Measurements from ENCODE around the gene NCOA1.
"Not testable (repeated sequence)": the region's sequence is repeated elsewhere in the genome, so short reads cannot be mapped to it uniquely, and the experiment has no call there.

NCOA1 gene

DNA sequence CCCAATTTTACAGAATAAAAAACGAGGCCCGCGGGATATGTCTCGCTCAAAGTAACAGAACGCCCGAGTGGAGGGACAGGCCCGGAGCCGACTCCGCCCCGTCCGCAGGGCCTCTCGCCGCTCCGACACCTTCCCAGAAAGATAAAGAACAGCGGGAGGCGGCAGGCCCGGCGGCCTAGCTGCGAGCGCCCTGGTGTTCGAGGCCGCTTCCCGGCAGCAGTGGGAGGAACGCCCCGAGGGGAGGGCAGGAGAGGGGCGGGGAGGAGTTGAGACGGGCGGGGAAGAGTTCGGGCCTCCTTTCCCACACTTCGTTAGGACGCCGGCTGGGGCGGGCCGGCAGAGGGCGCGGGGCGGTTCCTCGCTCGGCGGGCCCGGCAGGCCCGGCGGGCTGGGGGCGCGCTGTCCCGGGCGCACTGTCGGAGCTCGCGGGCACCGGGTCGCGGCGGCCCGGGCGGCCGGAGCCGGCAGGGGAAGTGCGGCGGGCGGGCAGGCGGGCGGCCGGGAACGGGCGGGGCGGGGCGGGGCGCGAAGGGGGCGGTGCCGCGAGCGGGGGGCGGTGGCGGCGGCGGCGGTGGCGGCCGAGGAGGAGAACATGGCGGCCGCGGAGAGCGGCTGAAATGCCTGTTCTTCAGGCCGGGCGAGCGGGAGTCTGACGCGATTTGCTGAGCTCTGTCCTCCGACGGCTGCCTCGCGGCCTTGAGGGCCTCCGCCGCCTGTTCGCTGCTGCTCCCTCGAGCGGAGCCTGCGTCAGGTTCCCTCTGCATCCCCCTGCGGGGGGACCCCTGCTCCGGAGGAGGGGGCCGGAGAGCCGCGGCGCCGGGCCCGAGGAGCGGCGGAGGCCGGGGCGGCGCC is at the start of gene NCOA1:
Gene NCOA1 (plus strand): TSS at position 565 of the 852 bp plus-strand sequence. CDS start 167,424 bp downstream, outside the sequence.
- DNase-seq: peak; percentile 49

DNA sequence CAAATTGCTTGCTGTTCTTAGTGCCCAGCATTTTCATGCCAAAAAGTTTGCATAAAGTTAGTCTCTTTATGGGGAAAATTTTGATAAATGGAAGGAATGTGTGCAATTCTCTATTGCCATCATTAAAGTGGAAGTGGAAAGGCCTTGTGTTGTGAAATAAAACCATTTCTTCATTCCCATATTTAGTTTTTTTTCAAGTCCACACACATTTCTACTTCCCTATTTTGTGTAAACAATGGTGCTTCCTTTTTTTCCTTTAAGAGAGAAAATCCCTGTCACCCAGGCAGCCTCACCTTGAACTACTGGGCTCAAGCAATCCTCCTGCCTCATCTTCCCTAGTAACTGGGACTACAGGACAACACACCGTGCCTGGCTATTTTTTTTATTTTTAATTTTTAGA is 42.3 kb upstream of the NCOA1 start:
- no peak for DNase-seq

DNA sequence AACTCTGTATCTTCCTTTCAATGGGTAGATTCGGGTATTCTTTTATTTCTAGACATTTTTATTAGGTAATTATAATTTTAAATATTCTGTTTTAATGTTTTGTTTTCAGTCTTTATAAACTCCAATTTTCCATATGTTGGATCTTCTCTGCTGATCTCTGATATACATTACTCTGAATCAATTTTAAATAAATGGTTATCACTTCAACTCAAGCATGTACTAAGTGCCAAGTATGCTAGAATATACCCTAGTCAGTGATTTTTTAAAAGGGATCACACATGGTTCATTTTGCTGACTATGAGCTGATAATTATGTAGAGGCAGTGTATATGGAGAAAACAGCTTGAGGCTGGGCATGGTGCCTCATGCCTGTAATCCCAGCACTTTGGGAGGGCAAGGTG is 41.7 kb upstream of the NCOA1 start:
- no peak for DNase-seq

DNA sequence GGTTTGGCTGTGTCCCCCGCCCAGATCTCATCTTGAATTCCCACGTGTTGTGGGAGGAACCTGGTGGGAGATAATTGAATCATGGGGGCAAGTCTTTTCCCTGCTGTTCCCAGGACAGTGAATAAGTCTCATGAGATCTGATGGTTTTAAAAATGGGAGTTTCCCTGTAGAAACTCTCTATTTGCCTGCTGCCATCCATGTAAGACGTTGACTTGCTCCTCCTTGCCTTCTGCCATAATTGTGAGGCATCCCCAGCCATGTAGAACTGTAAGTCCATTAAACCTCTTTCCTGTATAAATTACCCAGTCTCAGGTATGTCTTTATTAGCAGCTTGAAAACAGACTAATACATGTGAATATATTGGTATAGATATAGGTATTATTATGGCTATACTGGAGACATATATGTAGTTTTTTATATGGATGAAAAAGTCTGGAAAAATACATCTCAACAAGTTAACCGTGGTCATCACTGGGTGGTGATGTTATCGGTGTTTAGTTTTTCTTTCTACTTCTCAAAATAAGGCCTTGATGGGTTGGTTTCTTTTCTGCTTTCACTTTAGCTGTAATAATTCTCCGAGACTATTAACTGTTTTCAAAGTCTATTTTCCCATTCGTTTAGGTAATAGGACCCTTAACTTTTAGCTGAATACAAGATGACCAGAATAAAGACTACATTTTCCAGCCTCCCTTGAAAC is 39.1 kb upstream of the NCOA1 start:
- DNase-seq: no peak

DNA sequence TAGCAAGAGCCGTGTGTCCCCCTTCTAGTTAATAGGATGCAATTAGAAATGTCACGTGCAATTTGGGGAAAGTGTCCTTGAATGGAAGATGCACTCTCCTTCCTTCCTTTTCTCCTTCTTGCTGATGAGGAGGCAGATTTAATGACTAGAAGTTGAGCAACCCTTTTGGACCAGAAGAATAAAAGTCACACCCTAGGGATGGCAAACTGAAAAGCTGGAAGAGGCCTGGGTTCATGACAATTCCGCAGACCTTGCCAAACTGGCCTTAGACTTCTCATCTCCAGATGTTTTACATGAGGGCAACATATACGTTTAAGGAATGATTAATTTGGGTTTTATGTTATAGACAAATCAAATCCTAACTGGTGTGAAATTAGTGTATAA is 38.6 kb upstream of the NCOA1 start:
- no peak for DNase-seq

DNA sequence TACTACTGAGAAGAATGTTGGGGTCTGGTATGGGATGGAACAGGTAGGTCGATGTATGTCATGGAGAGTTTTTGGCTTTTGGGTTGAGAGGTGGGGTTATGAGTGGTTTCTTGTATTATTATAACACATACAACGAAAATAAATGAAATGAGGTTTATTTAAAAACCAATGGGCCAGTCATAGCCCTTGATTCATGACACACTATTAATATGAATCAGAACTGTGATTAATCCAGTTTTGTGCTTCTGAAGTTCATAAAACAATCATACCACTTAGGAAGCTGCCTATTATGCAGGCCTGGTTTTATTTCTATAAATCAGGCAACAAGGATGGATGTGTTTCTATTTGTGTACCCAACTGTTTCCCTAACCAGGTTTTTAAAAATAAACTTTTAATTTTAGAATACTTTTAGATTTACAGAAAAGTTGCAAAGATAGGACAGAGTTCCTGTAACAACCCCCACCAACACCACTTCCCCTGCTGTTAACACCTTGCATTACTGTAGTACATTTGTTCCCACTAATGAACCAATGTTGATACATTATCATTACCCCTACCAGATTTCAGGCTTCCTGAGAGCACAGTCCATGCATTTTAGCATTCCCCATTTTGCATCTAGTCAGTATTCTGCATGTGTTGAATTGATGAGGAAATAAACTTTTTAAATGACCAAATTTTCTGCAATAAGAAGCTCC is 37.5 kb upstream of the NCOA1 start:
- no peak for DNase-seq

DNA sequence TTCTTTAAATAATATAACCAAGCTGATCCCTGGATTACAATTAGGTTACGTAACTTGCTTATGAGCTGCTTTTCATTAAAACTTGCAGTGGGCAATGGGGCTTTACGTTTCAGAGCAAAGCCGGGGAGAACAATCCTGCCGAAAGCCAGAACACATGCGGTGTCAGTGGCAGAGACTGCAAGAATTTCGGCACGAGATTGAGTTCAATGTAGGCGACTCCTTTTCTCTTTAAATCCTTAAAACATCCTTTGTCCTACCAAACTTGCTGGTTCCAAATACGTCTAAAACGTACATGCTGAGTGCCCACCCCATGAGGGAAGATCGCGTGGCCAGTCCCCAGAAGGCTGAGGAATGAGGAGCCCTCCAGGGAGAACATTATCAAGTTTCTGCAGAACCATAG is 36.8 kb upstream of the NCOA1 start:
- no peak for DNase-seq

DNA sequence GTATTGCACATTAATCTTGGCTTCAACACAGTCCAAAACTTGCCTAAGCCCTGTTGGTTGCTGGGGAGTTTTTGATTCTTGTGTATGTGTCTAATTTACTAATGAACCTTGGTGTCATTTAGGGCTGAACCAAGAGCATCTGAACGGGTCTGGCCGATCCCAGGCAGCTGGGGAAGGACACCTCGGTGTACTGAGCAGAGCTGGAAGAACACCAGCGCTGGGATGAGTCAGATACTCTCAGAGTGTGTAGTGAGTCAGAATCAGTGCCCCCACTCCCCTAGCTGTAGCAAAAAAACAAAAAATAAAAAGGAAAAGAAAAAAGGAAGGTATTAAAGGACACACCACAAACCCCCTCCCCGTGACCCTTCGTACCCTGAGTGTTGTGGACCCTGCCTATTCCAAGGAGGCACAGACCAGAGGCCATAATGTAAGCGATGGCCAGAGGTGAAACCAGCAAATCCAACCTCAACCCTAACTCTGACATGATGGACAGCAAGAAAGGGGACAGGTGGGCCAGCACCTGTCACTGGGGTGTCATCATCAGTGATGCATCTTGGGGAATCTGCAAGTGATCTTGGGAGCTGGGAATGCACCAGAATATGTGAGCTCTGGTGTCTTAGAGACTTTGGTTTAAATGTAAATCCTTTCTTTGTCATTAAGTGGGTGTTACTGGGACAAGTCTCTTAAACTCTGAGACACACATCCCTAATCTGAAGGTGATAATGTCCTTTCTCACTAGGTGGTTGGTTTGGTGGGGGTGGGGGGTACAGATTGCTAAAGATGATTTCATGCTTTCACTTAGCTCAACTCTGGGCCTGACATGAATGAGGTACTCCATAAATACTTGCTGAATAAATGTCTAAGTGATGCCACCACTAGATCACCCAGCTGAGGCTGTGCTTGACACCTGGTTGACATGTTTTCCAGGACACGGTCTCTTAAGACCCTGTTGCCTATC is 34.2 kb upstream of the NCOA1 start:
- no peak for DNase-seq

DNA sequence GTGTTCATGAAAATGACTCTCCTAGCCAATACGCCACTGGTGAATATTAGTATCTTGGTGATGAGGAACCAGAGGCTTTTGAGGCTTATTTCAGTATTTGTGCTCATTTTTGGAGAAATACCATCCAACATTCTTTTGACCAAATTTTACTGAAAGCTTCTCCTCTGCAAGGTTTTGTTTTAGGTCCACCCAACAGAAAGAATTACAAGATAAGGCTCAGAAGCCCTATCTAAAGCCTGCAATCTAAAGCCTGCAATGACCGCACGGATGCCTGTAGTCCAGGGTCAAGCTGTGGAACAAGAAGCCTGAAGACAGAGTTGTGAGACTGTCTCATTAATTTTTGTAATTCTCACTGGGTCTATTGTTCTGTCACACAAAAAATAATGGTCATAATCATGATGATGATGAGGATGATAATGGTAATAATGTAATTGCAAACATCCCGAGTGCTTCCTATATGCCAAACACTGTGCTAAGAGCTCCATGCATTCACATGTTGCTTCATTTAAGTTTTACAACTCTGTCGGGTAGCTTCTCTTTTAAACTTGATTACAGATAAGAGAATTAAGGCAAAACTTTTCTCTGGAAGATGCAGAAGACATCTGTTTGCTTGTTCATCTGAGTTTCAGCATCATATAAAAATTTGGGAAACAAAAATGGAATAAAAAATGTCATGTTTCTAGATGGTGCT is 33.2 kb upstream of the NCOA1 start:
- no peak for DNase-seq

DNA sequence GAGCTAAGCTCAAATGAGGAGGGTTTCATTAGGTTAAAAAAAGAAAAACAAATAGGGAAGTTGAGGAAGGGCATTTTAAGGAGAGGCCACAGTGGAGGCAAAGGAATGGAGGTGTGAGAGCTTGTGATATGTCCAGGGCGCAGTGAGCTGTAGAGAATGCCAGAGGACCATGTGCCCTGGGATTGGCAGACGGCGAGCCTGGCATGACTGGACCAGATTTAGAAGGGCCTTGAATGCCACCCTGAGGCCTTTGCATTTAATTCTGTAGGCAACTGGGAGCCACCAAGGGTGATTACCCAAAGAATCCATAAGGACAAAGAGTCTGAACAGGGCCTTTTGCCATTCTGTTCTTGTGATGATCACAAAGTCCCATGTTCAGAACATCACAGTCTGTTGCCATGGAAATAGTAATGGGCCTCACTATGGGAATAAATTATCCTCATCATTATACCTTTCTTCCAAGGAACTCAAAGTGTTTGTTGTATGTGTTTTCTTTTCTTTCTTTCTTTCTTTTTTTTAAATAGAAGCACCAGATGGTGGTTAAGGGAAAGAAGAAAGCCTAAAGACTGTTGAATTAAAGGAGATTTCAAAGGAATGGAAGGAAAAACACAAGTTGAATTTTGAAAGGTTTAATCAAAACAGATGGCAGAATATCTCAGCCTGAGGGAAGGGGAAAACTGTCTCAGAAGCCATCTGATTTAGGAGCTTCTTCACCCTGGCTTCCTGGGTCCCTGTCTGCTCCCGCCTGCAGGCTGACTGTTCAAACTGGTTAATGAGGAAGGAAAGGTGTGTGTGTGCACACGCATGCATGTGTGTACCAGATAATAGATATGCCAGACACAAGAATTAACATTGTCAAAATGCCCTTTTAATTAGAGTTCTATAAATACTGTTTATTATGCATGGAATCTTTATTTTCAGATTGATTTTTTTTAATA is 31.6 kb upstream of the NCOA1 start:
- DNase-seq: no peak

DNA sequence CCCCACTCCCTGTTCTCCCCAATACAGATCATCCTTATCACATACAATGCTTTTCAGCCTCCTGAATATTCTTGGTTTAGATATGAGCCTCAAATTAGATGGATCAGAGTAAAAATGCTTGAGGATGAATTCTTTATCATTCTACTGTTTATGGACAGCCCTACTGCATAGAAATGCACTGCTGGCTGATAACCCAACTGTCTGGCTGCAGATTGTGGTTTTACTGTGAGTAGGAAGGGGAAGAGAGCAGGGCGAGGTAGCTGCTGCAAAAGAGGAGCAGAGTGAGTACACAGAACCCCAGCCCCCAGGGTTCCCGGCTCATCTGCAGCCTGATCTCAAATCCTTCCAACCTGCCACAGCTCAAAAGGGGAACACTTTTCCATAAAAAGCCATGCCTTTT is 29.4 kb upstream of the NCOA1 start:
- no peak for DNase-seq

DNA sequence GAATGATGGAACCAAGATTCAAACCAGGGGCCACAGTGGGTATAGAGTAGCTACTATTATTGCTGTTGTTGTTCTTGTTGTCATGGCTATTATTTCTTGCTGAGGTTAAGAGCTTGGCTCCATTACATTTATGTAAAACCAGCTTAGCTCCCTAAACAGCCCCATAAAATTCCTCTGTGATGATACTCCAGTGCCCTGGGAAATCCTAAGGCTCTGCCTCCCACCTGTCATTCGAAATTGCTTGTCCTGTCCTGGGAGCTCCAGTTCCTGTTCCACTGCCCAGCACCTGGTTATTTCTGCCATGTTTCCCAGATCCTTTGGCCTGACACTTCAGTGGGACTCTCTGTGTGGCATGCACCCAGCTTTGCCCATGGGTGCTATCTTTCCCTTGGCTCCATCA is 27.8 kb upstream of the NCOA1 start:
- DNase-seq: no peak

DNA sequence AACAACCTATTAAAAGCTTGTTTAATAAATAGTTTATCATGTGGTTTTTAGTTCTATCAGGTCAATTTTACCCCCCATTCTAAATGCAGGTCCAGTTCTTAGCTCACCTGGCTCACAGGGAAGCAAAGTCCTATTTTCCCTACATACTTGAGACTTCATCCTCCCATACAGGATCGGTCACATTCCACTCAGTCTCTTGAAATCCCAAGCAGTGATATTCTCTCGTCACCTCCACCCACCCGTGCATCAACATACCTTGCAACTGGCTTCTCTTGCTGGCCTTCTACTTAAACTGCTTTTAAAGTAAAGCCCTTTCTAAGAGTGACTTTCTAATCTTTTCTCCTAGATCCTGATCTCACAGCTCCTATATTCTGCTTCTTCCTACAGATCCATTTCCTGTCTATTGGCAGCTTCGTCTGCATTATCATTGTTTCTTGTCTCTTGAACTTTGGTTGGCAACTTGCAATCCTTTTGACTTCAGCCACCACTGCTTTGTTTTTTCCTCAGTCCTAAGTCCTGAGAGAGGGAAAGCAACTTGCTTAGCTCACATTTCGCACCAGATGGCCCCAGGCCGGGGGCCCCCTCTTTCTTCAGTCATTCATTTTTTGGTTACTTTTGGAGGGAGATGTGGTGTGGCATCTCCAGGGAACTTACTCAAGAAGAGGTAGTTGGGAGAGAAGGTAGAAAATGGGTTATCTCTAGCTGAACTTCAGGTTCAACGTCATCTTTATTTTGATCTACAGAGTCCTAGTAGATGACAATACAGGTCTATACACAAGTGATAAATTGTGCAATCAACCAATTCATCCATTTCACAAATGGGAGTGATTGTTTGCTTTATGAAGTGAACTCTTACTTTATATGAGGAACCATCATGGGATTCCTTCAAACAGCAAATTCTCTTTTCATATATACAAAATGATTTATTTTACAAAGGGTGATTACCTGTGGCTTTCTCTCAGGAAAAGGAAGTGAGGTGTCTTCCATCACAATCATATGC is 23.9 kb upstream of the NCOA1 start:
- no peak for DNase-seq

DNA sequence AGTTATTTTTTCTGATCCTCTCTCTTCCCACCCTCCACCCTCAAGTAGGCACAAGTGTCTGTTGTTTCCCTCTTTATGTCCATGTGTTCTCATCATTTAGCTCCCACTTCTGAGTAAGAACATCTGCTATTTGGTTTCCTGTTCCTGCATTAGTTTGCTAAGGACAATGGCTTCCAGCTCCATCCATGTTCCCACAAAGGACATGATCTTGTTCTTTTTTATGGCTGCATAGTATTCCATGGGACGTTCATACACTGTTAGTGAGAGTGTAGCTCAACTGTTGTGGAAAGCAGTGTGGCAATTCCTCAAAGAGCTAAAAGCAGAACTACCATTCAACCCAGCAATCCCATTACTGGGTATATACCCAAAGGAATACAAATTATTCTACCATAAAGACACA is 22.6 kb upstream of the NCOA1 start:
- not testable (repeated sequence) for DNase-seq

DNA sequence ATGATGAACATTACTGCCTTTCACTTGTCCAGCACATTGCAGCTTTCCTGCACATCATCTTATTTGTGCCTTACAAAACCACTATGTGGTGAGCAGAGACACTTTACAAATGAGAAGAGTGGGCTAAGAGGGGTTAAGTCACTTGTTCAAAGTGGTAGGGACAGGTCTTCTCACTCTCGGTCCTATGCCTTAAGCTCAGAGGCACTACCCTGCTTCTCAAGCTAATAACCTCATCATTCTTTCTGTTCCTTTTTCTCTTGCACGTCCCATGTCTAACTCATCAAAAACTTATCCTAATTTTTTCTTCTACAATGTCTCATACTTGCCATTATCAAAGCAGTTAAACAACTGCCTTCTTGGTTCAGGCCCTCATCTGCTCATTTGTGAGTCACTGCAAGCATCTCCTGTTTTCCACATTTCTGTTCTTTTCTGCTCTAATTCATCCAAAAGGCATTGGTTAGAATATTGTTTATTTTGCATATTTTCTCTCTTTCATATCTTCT is 21.9 kb upstream of the NCOA1 start:
- DNase-seq: no peak

DNA sequence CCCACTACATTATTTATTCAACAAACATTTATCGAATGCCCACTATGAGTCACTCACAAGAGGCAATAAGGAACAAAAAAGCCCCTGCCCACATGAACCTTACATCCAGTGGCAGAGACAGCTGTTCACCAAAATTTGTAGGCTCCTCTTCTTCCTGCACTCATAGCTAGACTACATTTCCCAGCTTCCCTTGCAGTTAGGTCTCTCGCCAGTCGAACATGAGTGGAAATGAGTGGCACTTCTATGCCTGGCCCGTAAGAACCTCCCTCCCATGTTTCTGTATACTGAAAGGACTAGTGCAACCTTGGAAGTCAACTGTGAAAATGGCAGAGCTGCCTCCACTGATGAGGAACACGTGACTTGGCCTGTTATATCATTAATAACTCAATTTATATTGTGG is 19.4 kb upstream of the NCOA1 start:
- DNase-seq: no peak

DNA sequence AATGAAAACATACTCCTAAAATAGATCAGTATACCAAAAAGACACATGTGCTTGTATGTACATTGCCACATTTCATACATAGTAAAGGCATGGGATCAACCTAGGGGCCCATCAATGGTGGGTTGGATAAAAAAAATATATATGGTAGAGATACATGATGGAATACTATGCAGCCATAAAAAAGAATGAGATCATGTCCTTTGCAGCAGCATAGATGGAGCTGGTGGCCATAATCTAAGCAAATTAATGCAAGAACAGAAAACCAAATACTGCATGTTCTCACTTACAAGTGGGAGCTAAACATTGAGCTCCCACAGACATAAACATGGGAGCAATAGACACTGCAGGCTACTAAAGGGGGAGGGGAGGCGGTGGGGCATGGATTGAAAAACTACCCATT is 18.6 kb upstream of the NCOA1 start:
- DNase-seq: no peak

DNA sequence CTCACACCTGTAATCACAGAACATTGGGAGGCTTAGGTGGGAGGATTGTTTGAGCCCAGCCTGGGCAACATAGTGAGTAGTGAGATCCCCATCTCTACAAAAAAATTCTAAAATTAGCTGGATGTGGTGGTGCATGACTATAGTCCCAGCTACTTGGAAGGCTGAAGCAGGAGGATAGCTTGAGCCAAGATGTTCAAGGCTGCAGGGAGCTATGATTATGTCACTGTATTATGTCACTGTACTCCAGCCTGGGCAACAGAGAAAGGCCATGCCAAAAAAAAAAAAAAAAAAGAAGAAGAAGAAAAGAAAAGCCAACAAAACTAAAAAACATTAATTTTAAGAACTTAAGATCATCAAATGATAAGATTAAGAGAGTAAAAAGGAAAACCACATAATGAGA is 17.4 kb upstream of the NCOA1 start:
- DNase-seq: no peak

DNA sequence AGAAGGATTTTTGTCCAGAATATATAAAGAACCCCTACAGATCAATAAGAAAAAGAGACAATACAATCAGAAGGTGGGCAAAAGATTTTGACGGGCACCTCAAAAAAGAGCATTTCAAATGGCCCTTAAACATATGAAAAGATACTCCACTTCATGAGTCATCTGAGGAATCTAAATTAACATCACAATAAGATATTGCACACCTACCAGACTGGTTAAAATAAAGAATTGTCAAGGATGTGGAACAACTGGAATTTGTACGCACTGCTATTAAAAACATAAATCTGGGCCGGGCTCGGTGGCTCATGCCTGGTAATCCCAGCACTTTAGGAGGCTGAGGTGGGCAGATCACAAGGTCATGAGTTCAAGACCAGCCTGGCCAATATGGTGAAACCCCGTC is 17.0 kb upstream of the NCOA1 start:
- no peak for DNase-seq
